ENCODE data around the gene MAN2B2.

MAN2B2 gene

DNA sequence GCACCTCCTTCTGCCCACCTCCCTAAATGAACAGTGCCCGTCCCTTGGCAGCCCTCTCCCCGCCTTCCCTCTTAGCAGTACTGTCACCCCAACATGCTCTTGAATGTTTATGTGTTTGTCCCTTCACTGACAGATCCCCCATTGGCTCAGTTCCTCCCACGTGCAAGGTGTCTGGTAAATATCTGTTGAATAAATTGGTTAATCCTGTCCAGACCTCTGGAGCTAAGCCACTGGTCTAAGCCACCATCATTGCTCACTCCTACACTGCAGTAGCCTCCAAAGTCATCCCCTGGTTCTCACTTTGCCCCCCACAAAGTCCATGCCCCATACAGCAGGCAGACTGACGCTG, 26.1 kb upstream of the MAN2B2 start:
- H3F3A ChIP-seq (ENCODE audit: insufficient read depth): no peaks in the 10 kb centered on the region
- H3K9ac ChIP-seq (ENCODE audit: low read length): no peak overlapping the region
- H3K27me3 ChIP-seq (ENCODE audit: low read length): no peaks in the 10 kb centered on the region
- H2AFZ ChIP-seq (ENCODE audit: low read depth, low read length, severe bottlenecking): no peak overlapping the region
- TF ChIP-seq, protein P1, sequence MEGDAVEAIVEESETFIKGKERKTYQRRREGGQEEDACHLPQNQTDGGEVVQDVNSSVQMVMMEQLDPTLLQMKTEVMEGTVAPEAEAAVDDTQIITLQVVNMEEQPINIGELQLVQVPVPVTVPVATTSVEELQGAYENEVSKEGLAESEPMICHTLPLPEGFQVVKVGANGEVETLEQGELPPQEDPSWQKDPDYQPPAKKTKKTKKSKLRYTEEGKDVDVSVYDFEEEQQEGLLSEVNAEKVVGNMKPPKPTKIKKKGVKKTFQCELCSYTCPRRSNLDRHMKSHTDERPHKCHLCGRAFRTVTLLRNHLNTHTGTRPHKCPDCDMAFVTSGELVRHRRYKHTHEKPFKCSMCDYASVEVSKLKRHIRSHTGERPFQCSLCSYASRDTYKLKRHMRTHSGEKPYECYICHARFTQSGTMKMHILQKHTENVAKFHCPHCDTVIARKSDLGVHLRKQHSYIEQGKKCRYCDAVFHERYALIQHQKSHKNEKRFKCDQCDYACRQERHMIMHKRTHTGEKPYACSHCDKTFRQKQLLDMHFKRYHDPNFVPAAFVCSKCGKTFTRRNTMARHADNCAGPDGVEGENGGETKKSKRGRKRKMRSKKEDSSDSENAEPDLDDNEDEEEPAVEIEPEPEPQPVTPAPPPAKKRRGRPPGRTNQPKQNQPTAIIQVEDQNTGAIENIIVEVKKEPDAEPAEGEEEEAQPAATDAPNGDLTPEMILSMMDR (IDR thresholded peaks at IDR 0.05; ENCODE audit: insufficient read depth, low read length, poor library complexity, severe bottlenecking): no peak
- no peak for TF ChIP-seq EZH2phosphoT487 (conservative IDR thresholded peaks at IDR 0.05; ENCODE audit: low read length)
- H3K4me2 ChIP-seq (ENCODE audit: low read depth, low read length, poor library complexity, severe bottlenecking): no peak overlapping the region
- H3K27ac ChIP-seq (ENCODE audit: low read depth, low read length): no peak overlapping the region
- no peaks in the 10 kb centered on the region for H3K79me2 ChIP-seq (ENCODE audit: insufficient read depth, low read length)
- H3K36me3 ChIP-seq (ENCODE audit: low read length): no peaks in the 10 kb centered on the region
- no peaks in the 10 kb centered on the region for H3K9me2 ChIP-seq (replicated peaks; ENCODE audit: insufficient read depth, low read length)
- H3K9me3 ChIP-seq (ENCODE audit: insufficient read depth, low read length): no peaks in the 10 kb centered on the region
- H3K4me3 ChIP-seq (ENCODE audit: insufficient read depth, low read length, poor library complexity, severe bottlenecking): no peak overlapping the region
- no peaks in the 10 kb centered on the region for H4K20me1 ChIP-seq (ENCODE audit: low read depth, low read length)

DNA sequence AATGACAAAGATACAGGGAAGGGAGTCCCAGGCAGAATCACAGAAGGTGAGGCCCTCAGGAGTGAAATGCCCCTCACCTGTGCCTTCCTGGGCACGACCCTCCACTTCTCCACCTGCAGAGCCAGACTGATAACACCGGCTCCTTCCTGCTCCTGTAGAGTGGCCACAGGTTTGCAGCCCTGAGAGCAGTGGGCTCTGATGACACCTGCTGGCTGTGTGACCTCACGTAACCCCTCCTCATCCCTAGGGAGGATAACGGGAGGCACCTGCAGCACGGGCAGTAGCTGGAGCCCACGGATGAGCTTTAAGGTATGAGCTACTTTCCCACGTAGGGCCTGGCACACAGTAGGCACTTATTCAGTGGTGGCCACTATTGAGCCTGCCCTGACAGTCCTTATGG, 25.5 kb upstream of the MAN2B2 start:
- H3K9me3 ChIP-seq (ENCODE audit: insufficient read depth, low read length): no peaks in the 10 kb centered on the region
- H3K27ac ChIP-seq (ENCODE audit: low read depth, low read length): no peak overlapping the region
- H3K9me2 ChIP-seq (replicated peaks; ENCODE audit: insufficient read depth, low read length): no peaks in the 10 kb centered on the region
- no peaks in the 10 kb centered on the region for H3K79me2 ChIP-seq (ENCODE audit: insufficient read depth, low read length)
- H3K27me3 ChIP-seq (ENCODE audit: low read length): no peaks in the 10 kb centered on the region
- H4K20me1 ChIP-seq (ENCODE audit: low read depth, low read length): no peaks in the 10 kb centered on the region
- H2AFZ ChIP-seq (ENCODE audit: low read depth, low read length, severe bottlenecking): no peak overlapping the region
- TF ChIP-seq, protein P1 (IDR thresholded peaks at IDR 0.05; ENCODE audit: insufficient read depth, low read length, poor library complexity, severe bottlenecking): no peak
- no peak for TF ChIP-seq EZH2phosphoT487 (conservative IDR thresholded peaks at IDR 0.05; ENCODE audit: low read length)
- H3F3A ChIP-seq (ENCODE audit: insufficient read depth): no peaks in the 10 kb centered on the region
- no peak overlapping the region for H3K9ac ChIP-seq (ENCODE audit: low read length)
- H3K4me3 ChIP-seq (ENCODE audit: insufficient read depth, low read length, poor library complexity, severe bottlenecking): no peak overlapping the region
- no peaks in the 10 kb centered on the region for H3K36me3 ChIP-seq (ENCODE audit: low read length)
- H3K4me2 ChIP-seq (ENCODE audit: low read depth, low read length, poor library complexity, severe bottlenecking): no peak overlapping the region

DNA sequence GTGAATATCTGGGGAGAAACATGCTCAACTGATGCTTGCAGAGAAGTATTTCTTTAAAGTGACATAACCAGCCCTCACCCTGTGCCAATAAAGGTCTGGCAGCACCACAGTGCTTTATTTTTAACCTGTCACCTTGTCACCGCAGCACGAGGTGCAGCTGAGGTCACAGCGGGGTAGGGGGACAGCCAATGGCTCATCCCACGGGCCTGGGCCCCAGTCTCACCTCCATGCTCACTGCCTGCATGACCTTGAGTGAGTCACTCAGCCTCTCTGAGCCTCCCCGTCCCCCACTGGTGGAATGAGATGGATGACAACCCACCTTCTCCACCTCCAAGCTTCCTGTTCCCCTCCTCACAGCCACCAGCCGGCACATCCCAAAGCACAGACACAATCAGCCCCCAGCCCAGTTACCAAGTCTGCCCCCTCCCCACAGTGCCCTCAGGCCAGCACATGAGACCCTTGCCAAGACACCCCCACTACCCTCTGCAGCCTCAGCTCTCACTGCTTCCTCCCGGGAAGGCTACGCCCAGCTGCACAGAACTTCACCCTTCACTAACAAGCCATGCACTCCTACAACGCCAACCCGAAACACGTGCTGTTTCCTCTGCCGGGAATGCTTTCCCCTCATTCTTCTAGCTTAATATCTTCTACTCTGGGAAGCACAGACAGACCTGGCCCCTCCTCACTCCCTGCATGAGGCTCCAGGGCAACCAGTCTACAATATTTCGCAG, 24.9 kb upstream of the MAN2B2 start:
- TF ChIP-seq, protein P1 (IDR thresholded peaks at IDR 0.05; ENCODE audit: insufficient read depth, low read length, poor library complexity, severe bottlenecking): no peak
- TF ChIP-seq EZH2phosphoT487 (conservative IDR thresholded peaks at IDR 0.05; ENCODE audit: low read length): no peak
- H3K4me3 ChIP-seq (ENCODE audit: insufficient read depth, low read length, poor library complexity, severe bottlenecking): no peak overlapping the region
- H3K4me2 ChIP-seq (ENCODE audit: low read depth, low read length, poor library complexity, severe bottlenecking): no peak overlapping the region
- H3K27me3 ChIP-seq (ENCODE audit: low read length): no peaks in the 10 kb centered on the region
- no peaks in the 10 kb centered on the region for H3F3A ChIP-seq (ENCODE audit: insufficient read depth)
- H2AFZ ChIP-seq (ENCODE audit: low read depth, low read length, severe bottlenecking): no peak overlapping the region
- no peaks in the 10 kb centered on the region for H3K36me3 ChIP-seq (ENCODE audit: low read length)
- no peak overlapping the region for H3K27ac ChIP-seq (ENCODE audit: low read depth, low read length)
- no peak overlapping the region for H3K9ac ChIP-seq (ENCODE audit: low read length)
- H3K9me3 ChIP-seq (ENCODE audit: insufficient read depth, low read length): no peaks in the 10 kb centered on the region
- H4K20me1 ChIP-seq (ENCODE audit: low read depth, low read length): no peaks in the 10 kb centered on the region
- no peaks in the 10 kb centered on the region for H3K9me2 ChIP-seq (replicated peaks; ENCODE audit: insufficient read depth, low read length)
- H3K79me2 ChIP-seq (ENCODE audit: insufficient read depth, low read length): no peaks in the 10 kb centered on the region
